HCEC 1CT (cell line): ENCODE results near the gene TOP2A.

Source experiments
- DNase-seq: peaks from one replicate; pipeline ENCODE4 v3.0.0-alpha.2; 2017

TOP2A gene

DNA sequence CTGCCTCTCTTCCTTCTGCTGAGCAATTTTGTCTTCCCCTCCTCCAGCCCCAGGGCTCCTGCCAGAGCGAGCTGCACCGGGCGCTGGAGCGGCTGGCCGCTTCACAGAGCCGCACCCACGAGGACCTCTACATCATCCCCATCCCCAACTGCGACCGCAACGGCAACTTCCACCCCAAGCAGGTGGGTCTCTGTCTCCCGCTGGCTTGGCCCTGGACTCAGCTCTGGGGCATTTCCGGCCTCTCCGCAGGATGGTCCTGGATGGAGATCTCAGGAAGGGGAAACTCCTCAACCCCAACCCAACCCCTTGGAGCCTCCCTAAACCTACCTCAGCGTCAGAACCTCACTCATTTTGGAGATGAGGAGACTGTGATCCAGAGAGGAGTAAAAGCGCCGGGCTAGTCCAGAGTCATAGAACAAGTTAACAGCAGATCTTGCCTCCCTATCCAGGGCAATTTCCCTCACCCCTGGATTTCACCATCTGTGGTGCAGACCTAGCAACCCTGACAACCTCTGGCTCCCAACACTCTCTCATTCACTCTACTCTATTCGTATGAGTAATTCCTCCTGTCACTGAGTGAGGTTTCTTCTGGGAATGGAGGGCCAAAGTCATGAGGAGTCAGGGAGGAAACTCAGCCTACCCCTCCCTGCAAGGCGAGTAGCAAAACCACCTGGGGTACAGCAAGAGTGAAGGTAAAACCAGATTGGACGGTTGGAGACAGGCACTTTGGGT lies 36.4 kb upstream of the TOP2A start:
- no peak for DNase-seq

DNA sequence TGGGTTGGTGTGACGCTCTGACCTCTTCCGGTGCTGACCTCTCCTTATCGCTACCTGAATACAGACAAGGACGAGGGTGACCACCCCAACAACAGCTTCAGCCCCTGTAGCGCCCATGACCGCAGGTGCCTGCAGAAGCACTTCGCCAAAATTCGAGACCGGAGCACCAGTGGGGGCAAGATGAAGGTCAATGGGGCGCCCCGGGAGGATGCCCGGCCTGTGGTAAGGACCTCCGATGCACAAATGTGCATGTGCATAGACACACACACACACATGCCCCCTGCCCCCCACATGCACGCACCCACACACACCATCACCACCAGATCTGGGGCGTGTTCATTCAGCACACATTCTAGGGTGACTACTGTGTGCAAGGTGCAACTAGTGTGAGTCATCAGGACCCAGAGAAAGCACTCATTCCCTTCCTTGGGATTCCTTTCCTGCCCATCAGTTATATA lies 35.3 kb upstream of the TOP2A start:
- peak; percentile 59 for DNase-seq

DNA sequence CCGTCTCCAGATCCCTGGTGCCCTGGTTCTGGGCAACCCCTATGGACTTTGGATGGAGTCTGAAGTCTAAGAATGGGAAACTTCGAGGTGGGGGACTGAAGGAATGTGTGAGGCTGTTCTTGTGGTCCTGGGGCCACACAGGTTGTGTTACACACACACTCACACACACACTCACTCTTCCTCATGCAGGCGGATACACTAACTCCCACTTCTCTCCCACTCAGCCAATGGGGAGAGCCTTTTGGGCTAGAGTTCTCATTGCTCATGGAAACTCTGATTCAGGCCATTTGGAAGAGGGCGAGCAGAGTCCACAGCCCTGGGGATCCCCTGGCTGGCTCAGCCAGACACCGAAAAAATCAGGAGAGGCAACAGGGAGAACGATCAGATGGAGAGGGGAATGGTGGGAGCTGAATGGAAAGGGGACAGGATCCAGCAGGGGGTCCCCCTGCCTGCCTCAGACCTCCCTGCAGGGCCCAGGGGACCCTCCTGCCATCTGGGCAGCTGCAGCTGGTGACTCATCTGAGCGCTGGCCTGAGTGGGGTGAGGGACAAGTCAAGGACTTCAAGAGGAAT lies 34.6 kb upstream of the TOP2A start:
- peak; percentile 84 for DNase-seq

DNA sequence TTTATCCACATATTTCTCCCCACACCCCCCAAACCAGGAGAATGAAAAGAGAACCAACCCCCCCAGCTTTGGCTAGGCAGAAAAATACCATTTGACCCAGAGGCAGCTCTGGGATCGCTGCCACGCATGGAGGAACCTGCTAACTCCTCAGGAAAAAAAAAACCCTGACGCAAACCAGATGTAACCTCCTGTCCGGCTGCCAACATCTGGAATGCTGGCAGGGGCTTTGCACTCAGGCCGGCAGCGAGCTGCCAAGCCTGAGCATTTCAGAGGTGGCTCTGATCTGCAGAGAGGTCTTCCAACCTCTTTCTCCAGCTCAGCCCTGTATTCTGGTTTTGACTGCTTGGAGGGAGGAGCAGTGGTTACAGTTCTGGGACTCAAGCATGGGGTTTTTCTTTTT lies 33.7 kb upstream of the TOP2A start:
- DNase-seq: peak; percentile 71

DNA sequence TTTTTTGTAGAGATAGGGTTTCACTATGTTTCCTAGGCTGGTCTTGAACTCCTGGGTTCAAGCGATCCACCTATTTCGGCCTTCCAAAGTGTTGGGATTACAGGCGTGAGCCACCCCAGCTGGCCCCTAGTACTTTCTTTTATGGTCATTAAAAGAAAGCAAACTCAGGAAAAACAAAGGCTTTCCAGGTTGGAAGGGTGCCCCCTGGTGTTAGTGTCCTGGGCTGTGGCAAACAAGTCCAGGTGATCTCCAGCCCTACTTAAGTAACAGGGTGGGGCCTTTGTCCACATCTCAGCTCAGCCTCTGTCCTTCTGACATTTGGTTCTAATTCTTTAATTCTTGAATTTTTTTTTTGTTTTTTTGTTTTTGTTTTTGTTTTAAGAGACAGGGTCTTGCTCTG lies 32.5 kb upstream of the TOP2A start:
- DNase-seq: no peak

DNA sequence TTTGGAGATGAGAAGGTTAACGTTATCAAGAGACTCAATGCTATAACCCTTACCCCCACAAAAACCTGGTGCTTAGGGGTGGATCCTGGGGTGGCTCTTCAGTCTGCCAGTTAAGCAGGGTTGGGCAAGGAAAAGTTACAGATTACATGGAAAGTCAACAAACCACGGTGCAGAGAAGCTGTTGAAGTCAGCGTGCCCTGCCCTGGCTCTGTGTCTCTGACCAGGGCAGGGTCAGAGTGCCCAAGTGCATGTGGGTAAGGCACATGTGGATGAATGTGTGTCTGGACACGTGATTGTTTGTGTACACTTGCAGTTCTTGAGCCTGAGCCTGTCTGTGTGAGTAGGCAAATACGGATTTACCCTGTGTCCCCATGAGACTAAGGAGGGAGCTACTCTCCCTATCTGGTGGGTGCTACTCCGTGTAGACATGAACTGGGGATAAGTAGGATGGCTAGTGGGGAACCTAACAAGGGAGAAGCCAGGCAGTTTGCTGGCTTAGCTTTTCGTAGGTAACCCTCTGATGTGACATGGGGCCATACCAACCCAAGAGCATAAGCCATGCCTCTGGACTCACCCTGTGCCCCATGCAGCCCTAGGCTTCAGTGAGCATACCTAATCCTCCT lies 31.1 kb upstream of the TOP2A start:
- no peak for DNase-seq

DNA sequence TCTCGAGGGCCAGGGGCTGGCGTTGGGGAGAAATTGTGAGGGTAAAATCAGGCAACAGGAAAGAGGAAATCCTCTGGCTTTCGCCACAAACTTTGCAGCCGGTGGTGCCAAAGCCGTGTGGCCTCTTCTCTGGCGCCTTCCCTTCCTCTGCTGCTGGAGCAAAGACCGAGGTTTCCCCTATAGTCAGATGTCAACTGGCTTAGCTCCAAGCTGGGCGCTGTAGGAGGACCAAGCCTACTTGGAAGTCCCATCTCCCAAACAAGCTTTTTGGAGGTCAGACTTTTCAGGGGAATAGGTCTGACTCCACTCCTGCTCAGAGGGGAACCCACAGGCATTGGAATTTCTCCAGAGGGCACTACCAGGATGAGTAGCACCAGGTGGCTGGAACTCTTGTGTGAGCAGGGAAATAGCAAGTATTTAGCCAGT lies 30.5 kb upstream of the TOP2A start:
- DNase-seq: no peak

DNA sequence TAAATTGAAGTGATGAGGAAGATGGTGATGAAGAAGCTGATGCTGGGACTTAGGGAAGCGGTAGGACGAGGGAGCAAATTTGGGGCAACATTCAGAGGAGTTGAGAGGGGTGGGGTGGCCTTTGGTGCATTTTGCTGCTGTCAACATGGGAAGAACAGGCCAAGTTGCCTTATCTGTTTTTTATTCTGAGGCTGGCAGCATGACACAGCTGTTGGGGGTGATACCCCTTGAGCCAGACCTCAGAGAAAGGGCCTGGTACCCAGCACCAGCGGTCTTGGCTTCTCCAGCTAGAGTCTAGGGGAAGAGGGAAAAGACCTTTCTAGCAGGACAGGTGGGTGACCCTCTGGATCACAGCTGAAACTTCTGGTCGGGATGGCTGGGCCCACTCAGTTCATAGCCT lies 30.1 kb upstream of the TOP2A start:
- no peak for DNase-seq

DNA sequence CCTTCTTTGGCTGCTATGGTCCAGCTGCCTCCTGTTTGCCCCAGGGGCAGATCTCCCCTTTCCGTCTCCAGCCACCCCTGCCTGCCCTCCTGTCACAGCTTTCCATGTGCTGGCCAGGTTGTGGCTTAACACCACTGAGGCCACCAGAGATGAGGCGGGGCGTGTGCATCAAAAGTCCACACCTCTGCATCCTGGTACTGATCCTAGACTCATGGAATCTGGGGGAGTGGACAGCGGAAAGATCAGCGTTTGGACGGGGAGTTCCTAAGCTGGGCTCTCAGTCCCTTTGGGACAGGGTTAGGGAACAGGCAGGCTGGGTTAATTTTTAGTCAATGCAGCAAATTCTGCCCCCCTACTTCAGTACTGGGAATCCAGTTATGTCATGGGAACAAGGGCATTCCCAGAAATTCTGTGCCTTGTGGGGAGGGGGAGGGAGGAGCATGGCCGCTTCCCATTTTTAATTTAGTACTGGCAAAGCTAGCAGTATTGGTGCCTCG lies 29.5 kb upstream of the TOP2A start:
- no peak for DNase-seq

DNA sequence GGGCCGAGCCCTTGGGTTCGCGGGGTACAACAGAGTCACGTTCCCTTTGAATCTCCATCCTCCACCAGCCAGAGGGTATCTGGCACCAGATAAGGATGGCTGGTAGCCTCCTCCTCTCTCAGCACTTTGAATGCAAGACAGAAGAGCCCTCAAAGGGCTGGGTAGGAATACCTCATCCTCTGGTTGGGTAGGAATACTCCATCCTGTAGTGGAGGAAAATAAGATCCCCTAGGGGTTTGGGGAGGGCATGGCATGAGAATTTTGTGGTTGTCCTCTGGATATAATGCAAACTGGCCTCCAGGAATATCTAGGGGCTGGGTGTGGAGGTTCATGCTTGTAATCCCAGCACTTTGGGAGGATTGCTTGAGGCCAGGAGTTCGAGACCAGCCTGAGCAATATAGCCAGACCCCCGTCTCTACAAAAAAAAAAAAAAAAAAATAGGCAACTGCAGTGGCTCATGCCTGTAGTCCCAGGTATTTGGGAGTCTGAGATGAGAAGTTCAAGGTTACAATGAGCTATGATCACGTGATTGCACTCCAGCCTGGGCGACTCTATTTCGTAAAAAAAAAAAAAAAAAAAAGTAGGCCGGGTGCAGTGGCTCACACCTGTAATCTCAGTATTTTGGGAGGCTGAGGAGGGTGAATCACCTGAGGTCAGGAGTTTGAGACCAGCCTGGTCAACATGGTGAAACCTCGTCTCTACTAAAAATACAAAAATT lies 28.2 kb upstream of the TOP2A start:
- no peak for DNase-seq

DNA sequence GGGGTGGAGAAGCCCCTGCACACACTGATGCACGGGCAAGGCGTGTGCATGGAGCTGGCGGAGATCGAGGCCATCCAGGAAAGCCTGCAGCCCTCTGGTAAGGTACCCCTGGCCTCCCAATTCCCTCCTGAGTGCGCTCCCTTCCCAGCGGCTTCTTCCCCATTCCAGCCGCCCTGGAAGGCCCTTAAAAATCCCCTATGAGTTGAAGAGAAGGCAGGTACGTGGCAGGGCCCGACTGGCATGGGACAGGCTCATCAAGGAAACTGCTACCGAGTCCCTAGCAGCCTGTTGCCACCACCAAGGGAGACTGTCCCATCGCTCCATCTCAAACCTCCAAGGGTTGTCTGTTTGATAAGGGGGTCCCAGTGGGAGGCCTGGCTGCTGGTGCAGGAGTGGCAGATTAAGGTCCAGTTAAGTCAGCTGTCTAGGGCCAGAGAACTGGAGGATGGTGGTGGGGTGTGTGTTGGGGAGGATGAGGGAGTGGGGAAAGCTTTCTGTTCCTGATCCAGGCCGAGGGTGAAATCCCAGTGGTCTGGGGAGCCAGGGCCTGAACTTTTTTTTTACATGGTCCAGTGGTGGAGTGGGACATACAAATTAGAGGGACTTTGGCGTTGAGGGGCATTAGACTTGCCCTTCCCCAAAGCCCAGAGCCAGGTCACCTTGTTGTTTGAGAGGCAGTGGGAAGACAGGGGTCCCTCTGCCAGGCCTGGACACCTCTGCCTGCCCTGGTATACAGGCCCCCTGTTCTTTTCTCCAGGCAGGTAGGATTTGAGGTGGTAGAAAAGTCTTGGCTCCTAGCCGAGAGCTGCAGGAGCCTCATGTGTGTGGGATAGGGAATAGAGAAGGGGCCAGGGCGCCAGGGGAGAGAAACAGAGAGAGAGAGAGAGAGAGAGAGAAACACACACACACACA lies 26.5 kb upstream of the TOP2A start:
- DNase-seq: no peak

DNA sequence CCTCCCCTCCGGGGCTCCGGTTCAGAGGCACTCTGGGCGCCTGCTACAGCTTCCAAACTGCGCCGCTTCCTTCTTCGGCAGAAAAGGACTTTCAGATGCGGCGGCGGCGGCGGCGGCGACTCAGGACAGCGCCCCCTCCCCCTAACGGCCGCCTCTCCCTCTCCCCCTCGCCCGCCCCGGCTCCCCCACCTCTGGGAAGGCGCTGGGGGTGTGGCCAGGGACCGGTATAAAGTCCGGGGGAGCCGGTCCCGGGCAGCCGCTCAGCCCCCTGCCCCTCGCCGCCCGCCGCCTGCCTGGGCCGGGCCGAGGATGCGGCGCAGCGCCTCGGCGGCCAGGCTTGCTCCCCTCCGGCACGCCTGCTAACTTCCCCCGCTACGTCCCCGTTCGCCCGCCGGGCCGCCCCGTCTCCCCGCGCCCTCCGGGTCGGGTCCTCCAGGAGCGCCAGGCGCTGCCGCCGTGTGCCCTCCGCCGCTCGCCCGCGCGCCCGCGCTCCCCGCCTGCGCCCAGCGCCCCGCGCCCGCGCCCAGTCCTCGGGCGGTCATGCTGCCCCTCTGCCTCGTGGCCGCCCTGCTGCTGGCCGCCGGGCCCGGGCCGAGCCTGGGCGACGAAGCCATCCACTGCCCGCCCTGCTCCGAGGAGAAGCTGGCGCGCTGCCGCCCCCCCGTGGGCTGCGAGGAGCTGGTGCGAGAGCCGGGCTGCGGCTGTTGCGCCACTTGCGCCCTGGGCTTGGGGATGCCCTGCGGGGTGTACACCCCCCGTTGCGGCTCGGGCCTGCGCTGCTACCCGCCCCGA lies 25.7 kb upstream of the TOP2A start, which contains the start of gene IGFBP4:
Gene IGFBP4, plus strand, starts transcription at position 255 of the 792 bp plus-strand sequence. Its CDS starts 286 bp downstream, at position 541.
- peak; percentile 81 for DNase-seq

DNA sequence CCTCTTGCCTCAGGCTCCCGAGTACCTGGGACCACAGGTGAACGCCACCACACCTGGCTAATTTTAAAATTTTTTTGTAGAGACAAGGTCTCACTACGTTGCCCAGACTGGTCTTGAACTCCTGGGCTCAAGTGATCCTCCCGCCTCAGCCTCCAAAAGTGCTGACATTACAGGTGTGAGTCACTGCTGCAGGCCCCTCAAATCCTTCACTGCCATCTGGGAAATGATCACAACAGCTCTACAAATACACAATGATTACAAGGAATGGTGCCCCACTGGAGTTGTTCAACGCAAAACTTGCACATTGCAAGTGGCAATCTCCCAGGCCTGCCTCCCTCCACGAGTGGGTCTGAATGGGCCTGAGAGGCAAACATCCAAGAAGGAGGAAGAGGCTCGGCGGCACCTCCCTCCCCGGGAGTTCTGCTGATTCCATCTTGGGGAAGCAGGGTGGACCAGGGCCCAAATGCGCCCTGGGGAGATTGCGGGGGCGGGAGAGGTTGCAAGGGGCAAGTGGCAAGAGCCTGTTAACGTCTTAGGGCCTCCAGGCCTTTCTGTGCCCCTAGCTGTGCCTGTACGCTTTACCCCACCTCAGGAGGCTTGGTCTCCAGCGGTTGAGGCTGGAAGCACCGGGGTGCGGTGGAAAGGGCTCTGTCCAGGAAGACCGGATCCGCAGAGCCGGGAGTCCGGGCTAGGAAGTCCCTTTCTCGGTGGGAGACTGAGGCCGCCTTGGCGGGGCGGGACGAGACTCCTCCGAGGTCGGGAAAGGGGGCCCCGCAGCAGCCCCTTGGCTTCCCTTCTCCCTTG lies 24.9 kb upstream of the TOP2A start:
- DNase-seq: peak; percentile 43

DNA sequence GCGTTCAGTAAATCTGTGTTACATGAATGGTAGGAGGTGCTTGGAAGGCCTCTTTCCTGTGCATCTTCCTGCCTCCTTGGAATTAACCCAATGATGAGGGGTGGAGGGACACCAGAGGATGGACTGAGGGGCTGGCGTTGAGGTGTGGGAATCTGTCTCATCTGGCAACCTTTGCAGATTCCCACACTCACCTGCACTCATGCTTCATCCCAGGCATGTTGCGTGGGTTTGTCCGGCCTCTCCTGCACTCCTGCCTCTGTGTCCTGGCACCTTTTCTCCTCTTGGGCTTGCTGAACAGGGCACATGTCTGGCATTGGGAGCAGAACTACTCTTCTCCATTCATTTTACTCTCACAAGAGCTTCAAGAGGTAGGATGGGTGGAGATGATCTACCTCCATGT lies 22.5 kb upstream of the TOP2A start:
- no peak for DNase-seq

DNA sequence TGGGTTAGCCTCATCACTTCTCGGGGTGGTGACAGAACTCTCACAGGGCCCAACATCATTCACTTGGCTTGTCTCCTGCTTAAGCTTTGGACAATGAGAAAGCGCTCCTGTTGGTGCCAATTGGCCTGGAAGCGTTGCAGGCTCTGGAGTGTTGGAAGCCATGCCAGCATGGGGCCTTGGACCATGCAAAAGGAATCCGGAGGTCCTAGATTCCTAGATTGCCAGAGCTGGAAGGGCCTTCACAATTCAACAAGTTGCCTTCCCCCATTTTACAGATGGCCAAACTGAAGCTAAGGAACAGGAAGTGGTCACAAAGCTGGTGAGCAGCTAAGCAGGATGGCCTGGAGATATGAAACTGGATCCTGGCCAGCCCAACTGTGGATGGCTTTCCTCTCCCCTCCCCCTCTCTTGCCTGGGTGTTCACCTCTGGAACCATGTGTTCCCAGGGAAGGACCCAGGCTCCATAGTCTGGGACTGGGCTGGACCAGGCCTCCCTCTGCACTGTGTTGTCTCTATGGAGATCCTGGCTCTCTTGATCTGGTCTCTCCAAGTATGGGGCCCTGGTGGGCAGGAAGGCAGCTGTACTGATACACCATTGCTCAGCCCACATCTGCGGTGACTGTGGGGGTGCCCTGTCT lies 19.5 kb upstream of the TOP2A start:
- no peak for DNase-seq

DNA sequence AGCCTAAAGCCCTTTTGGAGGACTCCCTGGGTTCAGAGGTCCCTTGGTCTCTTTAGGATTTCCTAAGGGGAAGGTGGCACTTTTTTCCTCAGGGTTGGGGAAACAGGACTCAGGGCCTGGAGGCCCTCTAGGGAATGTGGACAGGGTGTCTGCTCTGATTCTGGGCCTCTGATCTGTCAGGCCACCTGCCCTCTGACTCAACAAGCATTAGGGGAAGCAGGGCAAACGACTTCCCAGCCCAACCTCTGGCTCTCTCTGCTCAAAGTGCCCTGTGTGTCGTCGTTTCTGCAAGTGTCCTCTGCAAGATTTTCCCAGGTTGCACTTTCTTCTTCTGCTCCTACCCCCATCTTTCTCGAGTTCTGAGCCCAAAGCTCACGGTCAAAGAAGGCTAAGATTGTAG lies 18.9 kb upstream of the TOP2A start:
- DNase-seq: no peak

DNA sequence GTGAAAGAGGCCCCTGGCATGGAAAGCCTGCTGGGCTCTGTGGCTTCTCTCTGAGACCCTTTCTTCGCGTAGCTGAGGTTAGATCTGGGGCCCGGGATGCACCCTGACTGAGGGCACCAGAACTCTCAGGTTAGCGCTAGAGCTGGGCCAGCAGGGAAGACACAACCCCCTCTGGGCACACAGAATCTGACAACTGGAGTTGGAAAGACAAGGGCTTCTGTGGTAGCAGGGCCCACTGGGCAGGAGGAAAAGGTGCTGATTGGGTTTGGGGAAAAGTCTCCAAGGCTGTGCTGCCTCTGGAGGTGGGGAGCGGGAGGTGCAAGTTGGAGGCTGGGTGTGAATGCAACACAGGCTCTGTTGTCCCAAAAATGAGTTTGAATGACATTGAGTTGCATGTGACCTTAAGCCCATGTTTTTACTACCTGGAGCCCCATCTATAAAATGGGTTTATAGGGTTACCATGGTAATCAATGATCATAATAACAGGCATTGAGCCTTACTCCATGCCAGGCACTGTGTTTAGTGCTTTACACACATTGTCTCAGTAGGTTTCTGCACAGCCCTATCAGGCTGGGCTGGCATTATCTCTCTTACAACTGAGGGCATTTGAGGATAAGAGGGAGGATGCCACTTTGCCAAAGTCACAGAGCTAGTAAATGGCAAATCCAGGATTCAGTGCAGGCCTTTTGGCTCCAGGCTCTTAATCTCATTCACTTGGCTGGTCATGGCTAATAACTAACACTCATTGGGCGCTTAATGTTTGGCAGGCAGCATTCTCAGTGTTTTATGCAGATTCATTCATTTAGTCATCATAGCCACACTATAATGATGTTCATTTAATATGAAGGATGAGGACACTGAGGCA lies 16.1 kb upstream of the TOP2A start:
- DNase-seq: peak; percentile 37

DNA sequence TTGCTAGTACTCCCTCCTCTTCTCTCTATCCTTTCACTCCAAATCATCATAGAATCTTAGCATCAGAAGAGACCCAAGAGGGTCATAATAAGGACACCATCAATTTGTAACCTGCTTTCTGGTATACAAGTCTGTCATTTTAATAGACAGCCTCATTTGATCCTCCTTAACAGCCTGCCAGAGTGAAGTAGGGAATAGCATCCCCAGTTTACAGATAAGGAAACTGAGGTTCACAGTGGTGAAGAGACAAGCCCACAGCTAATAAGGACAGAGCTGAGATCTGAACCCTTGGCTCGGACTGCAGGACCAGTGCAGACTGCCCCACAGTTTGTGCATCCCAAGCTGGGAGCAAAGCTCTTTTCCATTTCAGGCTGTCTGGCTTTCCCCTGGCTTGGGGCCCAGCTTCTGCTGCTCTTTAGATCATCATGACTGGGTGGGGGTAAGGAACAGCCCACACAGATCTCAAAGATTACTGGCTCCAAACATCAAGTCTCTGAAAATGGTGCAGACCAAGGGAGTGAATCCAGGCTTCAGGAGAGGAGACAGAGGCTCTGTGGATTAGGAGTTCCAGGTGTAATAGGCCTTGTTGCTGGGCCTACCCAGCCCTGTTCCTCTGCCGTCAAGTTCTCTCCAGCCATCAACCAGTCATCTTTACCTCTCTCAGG lies 15.3 kb upstream of the TOP2A start:
- DNase-seq: no peak
